Measurements from ENCODE around the gene SAMD4B. TPM values are rescaled to one million over a fixed set of nuclear protein-coding genes. Genes with fewer than 3 reads are reported as not detected.

The SAMD4B gene
- total RNA-seq, 4 donors from 2014 or later: 55.9 to 87.7 (median 73.2) TPM

- TF ChIP-seq, protein P1, sequence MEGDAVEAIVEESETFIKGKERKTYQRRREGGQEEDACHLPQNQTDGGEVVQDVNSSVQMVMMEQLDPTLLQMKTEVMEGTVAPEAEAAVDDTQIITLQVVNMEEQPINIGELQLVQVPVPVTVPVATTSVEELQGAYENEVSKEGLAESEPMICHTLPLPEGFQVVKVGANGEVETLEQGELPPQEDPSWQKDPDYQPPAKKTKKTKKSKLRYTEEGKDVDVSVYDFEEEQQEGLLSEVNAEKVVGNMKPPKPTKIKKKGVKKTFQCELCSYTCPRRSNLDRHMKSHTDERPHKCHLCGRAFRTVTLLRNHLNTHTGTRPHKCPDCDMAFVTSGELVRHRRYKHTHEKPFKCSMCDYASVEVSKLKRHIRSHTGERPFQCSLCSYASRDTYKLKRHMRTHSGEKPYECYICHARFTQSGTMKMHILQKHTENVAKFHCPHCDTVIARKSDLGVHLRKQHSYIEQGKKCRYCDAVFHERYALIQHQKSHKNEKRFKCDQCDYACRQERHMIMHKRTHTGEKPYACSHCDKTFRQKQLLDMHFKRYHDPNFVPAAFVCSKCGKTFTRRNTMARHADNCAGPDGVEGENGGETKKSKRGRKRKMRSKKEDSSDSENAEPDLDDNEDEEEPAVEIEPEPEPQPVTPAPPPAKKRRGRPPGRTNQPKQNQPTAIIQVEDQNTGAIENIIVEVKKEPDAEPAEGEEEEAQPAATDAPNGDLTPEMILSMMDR (IDR thresholded peaks at IDR 0.05): no peak
- DNase-seq (ENCODE audit: low spot score) (no peak), ATAC-seq (ENCODE audit: low FRiP score) (peak; percentile 93)
These were observed 48.7 kb downstream of the SAMD4B start, which contains the start of the genes MED29 and PAF1 for GRCh38 chr19:39390751-39391437. Gene MED29 (plus strand): TSS chr19:39391378. CDS start chr19:39391423, 45 bp downstream. Gene PAF1 (minus strand): TSS chr19:39391106. CDS start chr19:39390864, 242 bp downstream.

DNA sequence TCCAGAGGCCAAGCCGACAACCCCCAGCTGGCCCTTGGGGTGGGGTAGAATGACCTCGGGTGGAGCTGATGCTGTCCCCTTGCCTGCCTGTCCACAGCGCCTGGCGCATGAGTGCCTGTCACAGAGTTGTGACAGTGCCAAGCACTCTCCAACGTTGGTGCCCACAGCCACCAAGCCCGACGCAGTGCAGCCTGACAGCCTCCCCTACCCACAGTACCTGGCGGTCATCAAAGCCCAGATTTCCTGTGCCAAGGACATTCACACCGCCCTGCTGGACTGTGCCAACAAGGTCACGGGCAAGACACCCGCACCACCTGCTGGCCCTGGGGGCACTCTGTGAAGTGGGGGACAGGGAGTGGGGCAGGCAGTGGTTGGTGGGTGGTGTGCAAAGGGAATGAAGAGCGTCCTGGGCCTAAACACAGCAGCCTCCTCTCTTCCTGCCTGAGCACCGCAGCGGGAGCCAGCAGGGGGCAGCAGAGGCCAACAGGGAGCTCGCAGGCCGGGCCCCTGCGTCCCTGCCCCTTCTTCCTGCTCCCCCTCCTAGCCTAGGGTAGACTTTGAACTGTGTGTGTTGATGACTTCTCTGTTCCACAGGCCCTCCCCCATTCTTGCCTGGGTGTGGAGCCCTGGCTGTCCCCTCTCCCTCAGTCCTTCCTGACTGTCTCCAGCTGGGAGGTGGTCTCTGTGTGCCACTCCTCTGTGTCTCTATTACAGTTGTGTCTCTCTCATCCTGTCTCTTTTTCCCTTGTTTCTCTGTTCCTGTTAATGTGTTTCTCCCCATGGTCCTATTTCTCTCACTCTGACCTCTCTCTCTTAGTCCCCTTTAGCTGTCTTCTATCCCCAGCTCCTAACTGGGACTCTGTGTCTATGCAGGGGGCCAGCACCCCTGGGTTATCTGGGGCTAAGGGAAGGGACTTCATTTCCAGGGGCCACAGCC is 55.4 kb downstream of the SAMD4B start:
- ATAC-seq (ENCODE audit: low FRiP score) (peak; percentile 58), DNase-seq (ENCODE audit: low spot score) (peak; percentile 95)
- TF ChIP-seq, protein P1 (IDR thresholded peaks at IDR 0.05): peak in 2 of 3 donors; percentile 30 to 56

DNA sequence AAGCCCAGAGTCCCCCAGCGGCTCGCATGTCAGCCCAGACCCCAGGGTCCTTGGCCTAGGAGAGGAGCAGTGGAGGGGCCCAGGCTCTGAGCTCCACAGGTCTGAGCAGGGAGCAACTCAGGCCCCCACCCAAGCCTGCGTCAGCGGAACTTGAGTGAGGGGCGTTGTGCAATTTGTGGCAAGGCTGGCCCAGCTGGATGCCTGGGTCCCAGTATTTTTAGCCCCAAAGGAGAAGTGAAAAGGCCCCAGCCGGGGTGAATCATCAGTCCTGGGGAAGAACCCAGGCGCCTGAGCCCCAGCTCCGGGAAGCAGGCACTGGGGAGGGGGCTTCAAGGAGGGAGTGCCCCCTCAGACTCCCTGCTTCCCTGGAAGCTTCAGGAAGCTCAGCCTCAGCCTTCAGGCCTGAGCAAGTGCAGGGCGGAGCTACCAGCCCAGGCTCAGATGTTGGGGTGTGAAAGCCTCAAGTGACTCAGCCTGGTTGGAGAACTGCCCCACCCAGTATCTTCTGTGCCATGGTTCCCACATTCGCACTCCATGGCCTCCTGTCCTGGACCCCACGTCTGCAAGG is 56.2 kb downstream of the SAMD4B start:
- TF ChIP-seq, protein P1 (IDR thresholded peaks at IDR 0.05): no peak
- no peak for DNase-seq (ENCODE audit: low spot score)
- peak; percentile 24 for ATAC-seq (ENCODE audit: low FRiP score)

GRCh38 chr19:39399668-39400050 is 57.4 kb downstream of the SAMD4B start:
- DNase-seq (ENCODE audit: low spot score): no peak
- no peak for ATAC-seq (ENCODE audit: low FRiP score)
- TF ChIP-seq, protein P1 (IDR thresholded peaks at IDR 0.05): no peak

DNA sequence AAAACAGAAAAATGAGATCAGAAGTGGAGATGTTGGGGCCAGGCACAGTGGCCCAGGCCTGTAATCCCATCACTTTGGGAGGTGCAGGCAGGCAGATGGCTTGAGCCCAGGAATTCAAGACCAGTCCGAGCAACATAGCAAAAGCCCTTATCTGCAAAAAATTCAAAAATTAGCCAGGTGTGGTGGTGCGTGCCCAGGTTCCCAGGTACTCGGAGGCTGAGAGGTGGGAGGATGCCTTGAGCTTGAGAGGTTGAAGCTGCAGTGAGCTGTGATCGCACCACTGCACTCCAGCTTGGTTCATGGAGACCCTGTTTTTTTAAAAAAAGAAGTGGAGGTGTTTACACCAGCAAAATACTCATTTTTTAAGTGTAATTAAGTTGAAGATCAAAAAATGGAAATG is 57.8 kb downstream of the SAMD4B start:
- DNase-seq (ENCODE audit: low spot score) (no peak), ATAC-seq (ENCODE audit: low FRiP score) (no peak)
- TF ChIP-seq, protein P1 (IDR thresholded peaks at IDR 0.05): no peak

GRCh38 chr19:39401070-39401548 is 58.9 kb downstream of the SAMD4B start:
- TF ChIP-seq, protein P1 (IDR thresholded peaks at IDR 0.05): no peak
- DNase-seq (ENCODE audit: low spot score): no peak
- ATAC-seq (ENCODE audit: low FRiP score): no peak

All from omental fat pad (tissue), 4 donors.